Measurements from ENCODE around the gene WDPCP.
A peak's percentile ranks its signal among the peaks of the same experiment; 100 is the strongest.
"Not testable (repeated sequence)": the region's sequence is repeated elsewhere in the genome, so short reads cannot be mapped to it uniquely, and the experiment has no call there.

The WDPCP gene

GRCh38 chr2:63619328-63619727, 31.1 kb upstream of the WDPCP start:
- TF ChIP-seq CTCF (IDR thresholded peaks at IDR 0.05; ENCODE audit: control insufficient read depth, insufficient read depth, low read depth, low read length, missing control alignments), result no peak
- DNase-seq (ENCODE audit: low read depth), result no peak
- H3K4me3 ChIP-seq (ENCODE audit: control insufficient read depth, low read depth, low read length), result no peak overlapping the region

GRCh38 chr2:63617366-63617765, 29.1 kb upstream of the WDPCP start:
- TF ChIP-seq CTCF (IDR thresholded peaks at IDR 0.05; ENCODE audit: control insufficient read depth, insufficient read depth, low read depth, low read length, missing control alignments), result no peak
- DNase-seq (ENCODE audit: low read depth), result no peak
- no peak overlapping the region for H3K4me3 ChIP-seq (ENCODE audit: control insufficient read depth, low read depth, low read length)

GRCh38 chr2:63614983-63615945, 27.0 kb upstream of the WDPCP start:
- no peak for TF ChIP-seq CTCF (IDR thresholded peaks at IDR 0.05; ENCODE audit: control insufficient read depth, insufficient read depth, low read depth, low read length, missing control alignments)
- peak; percentile 13 for DNase-seq (ENCODE audit: low read depth)
- H3K4me3 ChIP-seq (ENCODE audit: control insufficient read depth, low read depth, low read length), result no peak overlapping the region

- no peak overlapping the region for H3K4me3 ChIP-seq (ENCODE audit: control insufficient read depth, low read depth, low read length)
- no peak for TF ChIP-seq CTCF (IDR thresholded peaks at IDR 0.05; ENCODE audit: control insufficient read depth, insufficient read depth, low read depth, low read length, missing control alignments)
- DNase-seq (ENCODE audit: low read depth), result peak; percentile 60
These were observed 26.2 kb upstream of the WDPCP start for GRCh38 chr2:63614448-63614968.

GRCh38 chr2:63613391-63613901, 25.2 kb upstream of the WDPCP start:
- TF ChIP-seq CTCF (IDR thresholded peaks at IDR 0.05; ENCODE audit: control insufficient read depth, insufficient read depth, low read depth, low read length, missing control alignments), result no peak
- DNase-seq (ENCODE audit: low read depth), result no peak
- H3K4me3 ChIP-seq (ENCODE audit: control insufficient read depth, low read depth, low read length), result no peak overlapping the region

GRCh38 chr2:63610525-63610924, 22.2 kb upstream of the WDPCP start:
- no peak for DNase-seq (ENCODE audit: low read depth)
- TF ChIP-seq CTCF (IDR thresholded peaks at IDR 0.05; ENCODE audit: control insufficient read depth, insufficient read depth, low read depth, low read length, missing control alignments), result no peak

GRCh38 chr2:63608865-63609264, 20.6 kb upstream of the WDPCP start:
- not testable (repeated sequence) for H3K4me3 ChIP-seq (ENCODE audit: control insufficient read depth, low read depth, low read length); DNase-seq (ENCODE audit: low read depth)

More at GRCh38 chr2:63610525-63610924, 22.2 kb upstream of the WDPCP start:
- no peak overlapping the region for H3K4me3 ChIP-seq (ENCODE audit: control insufficient read depth, low read depth, low read length)
